ENCODE measurements around the gene KLHL42.

- no peak for TF ChIP-seq NFRKB (IDR thresholded peaks at IDR 0.05)
- TF ChIP-seq FOXK2 (IDR thresholded peaks at IDR 0.05): no peak
- no peak for TF ChIP-seq BHLHE40 (IDR thresholded peaks at IDR 0.05; ENCODE audit: borderline replicate concordance)
- TF ChIP-seq SUZ12 (IDR thresholded peaks at IDR 0.05): no peak
These were observed 17.4 kb downstream of the KLHL42 start for GRCh38 chr12:27797301-27798025.

All from HEK293T (cell line).